H1 (cell line): ENCODE results near the gene ZFYVE21. TPM values are rescaled to one million over a fixed set of nuclear protein-coding genes. Genes with fewer than 3 reads are reported as not detected.

Experiments used
- CTCF ChIA-PET: fragments of 300-600 bp; sonication (Branson Sonifier 250); formaldehyde crosslinking; loops from one replicate; lab custom pipeline; 2021; ENCODE audit not compliant: partially characterized antibody; lab: Charles Lee
- POLR2A ChIA-PET: fragments of 300-600 bp; sonication (Branson Sonifier 250); formaldehyde crosslinking; loops from one replicate; lab custom pipeline; 2021; ENCODE audit warnings: inconsistent platforms; ENCODE audit not compliant: partially characterized antibody; lab: Charles Lee
- DNase-seq, 2 experiments: peaks; one replicate each; pipeline versions ENCODE4 v3.0.0 to v3.0.0-alpha.2; 2010 to 2022; ENCODE audit warnings: low spot score in 2 of 2, low read depth in 1 of 2, mixed read lengths in 1 of 2
- FAIRE-seq: peaks from 2 replicates; lab custom pipeline; 2011; peaks lifted over from hg19 to GRCh38; lab: Jason Lieb, UNC
- H2AFZ ChIP-seq: 2 replicates; pipeline ENCODE4 v1.8.1; 2012; ENCODE audit warnings: low read length, inconsistent platforms
- H2AK5ac ChIP-seq: 2 replicates; pipeline ENCODE4 v1.6.1; 2013; ENCODE audit warnings: low read depth, low read length
- H2BK120ac ChIP-seq: replicated peaks from 2 replicates; pipeline ENCODE3; 2013; ENCODE audit warnings: low read depth, low read length, inconsistent platforms
- H2BK12ac ChIP-seq: 2 replicates; pipeline ENCODE4 v1.6.1; 2013; ENCODE audit warnings: low read depth, low read length
- H2BK15ac ChIP-seq: 2 replicates; pipeline ENCODE4 v1.6.1; 2013; ENCODE audit warnings: low read length
- H2BK20ac ChIP-seq: 2 replicates; pipeline ENCODE4 v1.6.1; 2013; ENCODE audit warnings: low read length
- H2BK5ac ChIP-seq: 2 replicates; pipeline ENCODE4 v1.6.1; 2013; ENCODE audit warnings: low read depth, low read length
- H3K14ac ChIP-seq: 2 replicates; pipeline ENCODE4 v1.6.1; 2013; ENCODE audit warnings: inconsistent platforms; ENCODE audit not compliant: insufficient read length
- H3K18ac ChIP-seq: 2 replicates; pipeline ENCODE4 v1.6.1; 2013; ENCODE audit warnings: low read length; ENCODE audit errors: extremely low read depth
- H3K23ac ChIP-seq: 2 replicates; pipeline ENCODE4 v1.6.1; 2013; ENCODE audit warnings: inconsistent platforms; ENCODE audit not compliant: insufficient read length
- H3K23me2 ChIP-seq: 2 replicates; pipeline ENCODE4 v1.6.1; 2013; ENCODE audit warnings: low read depth, low read length
- H3K27ac ChIP-seq: 2 replicates; pipeline ENCODE4 v1.6.1; 2011; ENCODE audit warnings: low read depth, low read length, inconsistent platforms
- H3K27me3 ChIP-seq, 4 experiments: replicated peaks in 1 of 4; 1 replicate in 1 of 4; 2 replicates in 3 of 4; pipeline versions ENCODE4 v1.6.1 to v1.8.1; 2011 to 2013; ENCODE audit warnings: low read length in 3 of 4, mild to moderate bottlenecking in 3 of 4, inconsistent platforms in 2 of 4, mixed read lengths in 2 of 4, moderate library complexity in 1 of 4; ENCODE audit not compliant: control insufficient read depth in 3 of 4, insufficient read depth in 3 of 4; ENCODE audit errors: extremely low read depth in 1 of 4
- H3K36me3 ChIP-seq, 4 experiments: 2 replicates each; pipeline versions ENCODE4 v1.6.1 to v1.8.1; 2011 to 2013; ENCODE audit warnings: mild to moderate bottlenecking in 4 of 4, low read length in 3 of 4, moderate library complexity in 2 of 4, control low read depth in 1 of 4, inconsistent platforms in 1 of 4; ENCODE audit not compliant: insufficient read depth in 4 of 4, control insufficient read depth in 2 of 4
- H3K4ac ChIP-seq: replicated peaks from 2 replicates; pipeline ENCODE3; 2013; ENCODE audit warnings: low read length, low read depth, mixed read lengths, inconsistent platforms; ENCODE audit not compliant: insufficient read length
- H3K4me1 ChIP-seq, 4 experiments: replicated peaks in 1 of 4; 1 replicate in 1 of 4; 2 replicates in 3 of 4; pipeline versions ENCODE4 v1.6.1 to v1.8.1; 2011 to 2013; ENCODE audit warnings: low read length in 3 of 4, inconsistent platforms in 2 of 4, mixed read lengths in 1 of 4; ENCODE audit not compliant: insufficient read depth in 4 of 4, control insufficient read depth in 3 of 4
- H3K4me2 ChIP-seq, 2 experiments: 2 replicates each; pipeline versions ENCODE4 v1.6.1 to v1.8.1; 2011 to 2013; ENCODE audit warnings: low read depth in 2 of 2, low read length in 2 of 2, control low read depth in 1 of 2, inconsistent platforms in 1 of 2, mild to moderate bottlenecking in 1 of 2; ENCODE audit not compliant: insufficient read depth in 1 of 2
- H3K4me3 ChIP-seq, 4 experiments: fragments of 200-600, 300-600 bp in 1 of 4; sonication (generic), shearing (Covaris generic), sonication (Bioruptor Twin) in 1 of 4; 2 replicates each; pipeline versions ENCODE4 v1.5.1 to v1.8.1; 2011 to 2016; ENCODE audit warnings: low read length in 4 of 4, low read depth in 3 of 4, control low read depth in 2 of 4, inconsistent platforms in 2 of 4, mild to moderate bottlenecking in 2 of 4, mixed read lengths in 1 of 4, moderate library complexity in 1 of 4; ENCODE audit not compliant: insufficient read depth in 2 of 4; ENCODE audit errors: extremely low read depth in 1 of 4
- H3K56ac ChIP-seq: replicated peaks from 2 replicates; pipeline ENCODE3; 2013; ENCODE audit warnings: low read depth, mild to moderate bottlenecking, mixed read lengths, low read length, inconsistent platforms; ENCODE audit not compliant: insufficient read length
- H3K79me1 ChIP-seq: 2 replicates; pipeline ENCODE4 v1.6.1; 2013; ENCODE audit warnings: low read depth, low read length, control low read depth
- H3K79me2 ChIP-seq, 2 experiments: 2 replicates each; pipeline versions ENCODE4 v1.6.1 to v1.8.1; 2012 to 2013; ENCODE audit warnings: low read length in 2 of 2, mild to moderate bottlenecking in 2 of 2, inconsistent platforms in 1 of 2; ENCODE audit not compliant: insufficient read depth in 2 of 2, control insufficient read depth in 1 of 2
- H3K9ac ChIP-seq, 4 experiments: replicated peaks in 1 of 4; 1 replicate in 1 of 4; 2 replicates in 3 of 4; pipeline versions ENCODE4 v1.6.1 to v1.8.1; 2011 to 2013; ENCODE audit warnings: low read depth in 3 of 4, low read length in 3 of 4, control low read depth in 2 of 4, mild to moderate bottlenecking in 2 of 4, moderate library complexity in 2 of 4, inconsistent platforms in 1 of 4; ENCODE audit errors: extremely low read depth in 1 of 4
- H3K9me3 ChIP-seq, 2 experiments: 2 replicates each; pipeline versions ENCODE4 v1.6.1 to v1.8.1; 2012 to 2013; ENCODE audit warnings: mild to moderate bottlenecking in 2 of 2, moderate library complexity in 2 of 2, control low read depth in 1 of 2, inconsistent platforms in 1 of 2, low read depth in 1 of 2, low read length in 1 of 2, mixed read lengths in 1 of 2; ENCODE audit not compliant: insufficient read depth in 2 of 2
- H4K20me1 ChIP-seq, 2 experiments: replicated peaks in 1 of 2; 2 replicates each; pipeline versions ENCODE3 to v1.8.1; 2011 to 2013; ENCODE audit warnings: inconsistent platforms in 2 of 2, low read length in 2 of 2, mild to moderate bottlenecking in 1 of 2; ENCODE audit not compliant: insufficient read depth in 2 of 2, control insufficient read depth in 1 of 2
- H4K5ac ChIP-seq: 2 replicates; pipeline ENCODE4 v1.6.1; 2013; ENCODE audit warnings: low read length, low read depth, mixed read lengths, inconsistent platforms; ENCODE audit not compliant: insufficient read length
- H4K8ac ChIP-seq: 2 replicates; pipeline ENCODE4 v1.8.0; 2013; ENCODE audit warnings: mild to moderate bottlenecking, moderate library complexity, low read length, inconsistent platforms; ENCODE audit not compliant: insufficient read depth; ENCODE audit errors: extremely low read depth
- H4K91ac ChIP-seq: replicated peaks from 2 replicates; pipeline ENCODE3; 2013; ENCODE audit warnings: low read length, mixed read lengths, inconsistent platforms; ENCODE audit not compliant: insufficient read length
- CEBPB ChIP-seq: IDR thresholded peaks from 2 replicates; pipeline ENCODE4 v1.6.1; 2012; ENCODE audit warnings: low read depth, low read length
- CHD1 ChIP-seq: IDR thresholded peaks from 2 replicates; pipeline ENCODE4 v1.6.1; 2012; ENCODE audit warnings: low read depth, low read length, improper control_type of control experiment
- EZH2 ChIP-seq: fragments of 200-600 bp; sonication (generic); IDR thresholded peaks from 2 replicates; pipeline ENCODE4 v1.7.1; 2012; ENCODE audit warnings: low read depth, mild to moderate bottlenecking, moderate library complexity, low read length, inconsistent platforms; ENCODE audit not compliant: severe bottlenecking
- FOSL1 ChIP-seq: IDR thresholded peaks from 2 replicates; pipeline ENCODE4 v1.6.1; 2011; ENCODE audit warnings: mild to moderate bottlenecking, low read depth, low read length, moderate library complexity; ENCODE audit not compliant: insufficient read depth
- HDAC6 ChIP-seq: IDR thresholded peaks from one replicate; pipeline ENCODE4 v1.7.1; 2012; ENCODE audit warnings: low read depth, mild to moderate bottlenecking, inconsistent platforms, low read length, moderate library complexity
- KDM1A ChIP-seq: fragments of 200-600, 300-600 bp; sonication (generic); IDR thresholded peaks from 2 replicates; pipeline ENCODE4 v1.7.1; 2016; ENCODE audit warnings: mild to moderate bottlenecking, low read length, borderline replicate concordance
- KDM4A ChIP-seq: IDR thresholded peaks from one replicate; pipeline ENCODE4 v1.7.1; 2012; ENCODE audit warnings: low read depth, mild to moderate bottlenecking, moderate library complexity, low read length, inconsistent platforms; ENCODE audit not compliant: severe bottlenecking
- NRF1 ChIP-seq: IDR thresholded peaks from 2 replicates; pipeline ENCODE4 v1.6.1; 2011; ENCODE audit warnings: mild to moderate bottlenecking, low read depth, low read length, improper control_type of control experiment
- POLR2A ChIP-seq, 2 experiments: IDR thresholded peaks; 1 replicate in 1 of 2; 2 replicates in 1 of 2; pipeline ENCODE4 v1.6.1; 2011; ENCODE audit warnings: low read depth in 2 of 2, low read length in 2 of 2, mild to moderate bottlenecking in 2 of 2; ENCODE audit errors: control extremely low read depth in 1 of 2
- RNF2 ChIP-seq: fragments of 200-900, 300-1000 bp; sonication (generic); IDR thresholded peaks from 2 replicates; pipeline ENCODE4 v1.7.1; 2016; ENCODE audit warnings: borderline replicate concordance, low read depth, mild to moderate bottlenecking, antibody characterized with exemption, low read length; ENCODE audit not compliant: poor library complexity, severe bottlenecking; ENCODE audit errors: missing control alignments
- WGBS, 2 experiments: shearing (Covaris generic) in 1 of 2; methylation state at CpG; one replicate each; pipeline versions ENCODE4 v1.1.6 to v1.1.7; 2013 to 2015; ENCODE audit warnings: low lambda C conversion rate in 2 of 2, mixed read lengths in 2 of 2, inconsistent platforms in 1 of 2, low coverage in 1 of 2, missing lambda C conversion rate in 1 of 2; ENCODE audit not compliant: insufficient replicate concordance in 2 of 2, insufficient coverage in 1 of 2, insufficient read length in 1 of 2; ENCODE audit errors: extremely low coverage in 1 of 2, missing lambda C conversion rate in 1 of 2; 5-methylcytosine and 5-hydroxymethylcytosine counted together
- polyA plus RNA-seq, 7 experiments: library from polyadenylated mRNA; depleted of rRNA in 3 of 7; stranded (reverse) in 5 of 7; unstranded in 2 of 7; fragments of >200 nt in 5 of 7; fragments of 200-250 nt in 2 of 7; gene quantifications; 1 replicate in 5 of 7; 2 replicates in 1 of 7; 4 replicates in 1 of 7; pipeline versions ENCODE4 v1.2.1 to v1.2.3, GENCODE V29; 2011 to 2013; ENCODE audit warnings: missing spikeins in 2 of 7, mixed read lengths in 2 of 7
- total RNA-seq: library from RNA; stranded (reverse); fragmentation: NEBNext Ultra II Directional; extraction: Animal tissue kit (Norgen Biotek cat#: 25700); gene quantifications from 2 replicates; pipeline ENCODE4 v1.2.1, GENCODE V29; 2021
- TF ChIP-seq, protein P1 (sequence below): IDR thresholded peaks from 2 replicates; pipeline ENCODE4 v1.6.1; 2012; ENCODE audit warnings: inconsistent platforms

ZFYVE21 gene
- total and polyA plus RNA-seq, 2 of the 8 experiments (the other 6 are each of a cell fraction or from before 2014, with no cell fraction given) = 53.4 to 127 TPM

DNA sequence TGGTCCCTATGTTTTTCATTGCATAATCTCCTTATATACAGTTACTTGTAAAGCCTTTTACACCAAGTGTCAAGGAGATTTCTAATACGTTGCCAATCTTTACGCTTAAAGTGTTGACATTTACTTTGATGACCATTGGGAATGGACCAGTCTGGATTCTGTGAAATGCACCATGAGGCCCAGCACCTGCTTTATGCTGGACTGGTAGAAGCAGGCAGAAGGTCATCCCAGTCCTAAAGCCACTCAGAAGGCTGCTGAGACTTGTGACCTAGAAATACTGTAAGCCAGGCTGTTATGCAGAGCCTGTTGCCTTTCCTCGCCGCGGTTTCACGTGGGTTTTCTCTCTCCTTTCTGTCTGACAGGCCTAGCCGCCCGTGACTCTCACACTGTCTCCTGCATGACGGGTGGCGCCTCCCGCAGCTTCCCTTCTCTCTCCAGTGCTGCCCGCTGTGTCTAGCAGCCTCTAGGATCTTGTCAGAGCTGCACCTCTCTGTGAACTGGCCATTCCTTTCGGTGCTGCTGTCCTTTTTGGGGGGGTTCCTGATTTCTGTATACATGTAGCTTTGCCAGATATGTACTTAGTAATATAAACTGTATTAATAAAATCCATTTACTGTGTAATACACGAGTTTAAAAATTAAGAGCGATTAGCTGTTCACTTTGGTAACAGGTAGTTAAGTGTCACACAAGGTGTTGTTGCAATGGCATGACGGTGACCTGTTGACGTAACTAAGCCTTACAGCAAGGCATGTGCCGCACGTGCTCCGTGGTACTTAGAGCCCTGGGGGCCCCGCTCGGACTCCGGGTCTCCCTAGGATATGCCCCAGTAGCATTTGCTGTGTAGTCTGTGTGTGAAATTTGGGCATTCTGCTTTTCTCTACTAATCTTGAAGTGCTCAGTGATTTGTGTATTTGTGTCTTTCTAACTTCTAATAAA, 30.1 kb upstream of the ZFYVE21 start:
- H4K20me1 ChIP-seq = peaks cover 10 to 14% of the 10 kb centered on the region in 2 experiments
- CTCF ChIA-PET = interaction anchor here (1.2 kb wide), 1 partner anchor 28 kb away, joined by 3 read pairs; no protein-coding TSS in a partner anchor
- H2BK12ac ChIP-seq = no peak overlapping the region
- TF ChIP-seq FOSL1 (no peak), KDM1A (no peak), POLR2A (IDR thresholded peaks at IDR 0.05; ENCODE audit: control extremely low read depth in 1 of 2, low read depth in 2 of 2, low read length in 2 of 2) (no peak), CHD1 (no peak), HDAC6 (no peak), CEBPB (no peak), NRF1 (no peak), RNF2 (no peak), KDM4A (no peak), EZH2 (no peak)
- TF ChIP-seq, protein P1, sequence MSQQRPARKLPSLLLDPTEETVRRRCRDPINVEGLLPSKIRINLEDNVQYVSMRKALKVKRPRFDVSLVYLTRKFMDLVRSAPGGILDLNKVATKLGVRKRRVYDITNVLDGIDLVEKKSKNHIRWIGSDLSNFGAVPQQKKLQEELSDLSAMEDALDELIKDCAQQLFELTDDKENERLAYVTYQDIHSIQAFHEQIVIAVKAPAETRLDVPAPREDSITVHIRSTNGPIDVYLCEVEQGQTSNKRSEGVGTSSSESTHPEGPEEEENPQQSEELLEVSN = no peak

More for the DNA sequence above, 30.1 kb upstream of the ZFYVE21 start:
- H2BK120ac ChIP-seq = no peak overlapping the region
- peaks cover 0 to 3% (median 0%) of the 10 kb centered on the region in 4 experiments; a peak in 1 of 7 replicates for H3K4me1 ChIP-seq
- no peak overlapping the region for H2AK5ac ChIP-seq
- H3K27ac ChIP-seq = no peak overlapping the region
- no peak overlapping the region for H3K4me2 ChIP-seq
- H4K91ac ChIP-seq = no peak overlapping the region
- H3K79me2 ChIP-seq = peaks cover 0 to 3% of the 10 kb centered on the region in 2 experiments; a peak in 1 of 4 replicates
- H3K56ac ChIP-seq = no peak overlapping the region
- no peak overlapping the region for H2BK5ac ChIP-seq
- DNase-seq (no peak), FAIRE-seq (no peak)
- no peak overlapping the region for H4K5ac ChIP-seq
- WGBS, 2 experiments = 97% methylated on average over 23 of the region's 23 CpGs; no CpG with 5 or more reads in 1 of the 2 experiments
- no peak overlapping the region for H3K4me3 ChIP-seq
- no peaks in the 10 kb centered on the region for H3K23me2 ChIP-seq
- H4K8ac ChIP-seq = no peak overlapping the region
- H3K23ac ChIP-seq = no peak overlapping the region
- H2AFZ ChIP-seq = no peak overlapping the region
- H2BK15ac ChIP-seq = no peak overlapping the region
- H3K79me1 ChIP-seq = peaks cover 8% of the 10 kb centered on the region
- no peak overlapping the region for H3K4ac ChIP-seq
- POLR2A ChIA-PET = interaction anchor here (1.6 to 2.0 kb wide), 2 partner anchors 8 to 15 kb away, joined by 4 to 6 read pairs; no protein-coding TSS in a partner anchor
- H3K18ac ChIP-seq = no peak overlapping the region
- H3K9me3 ChIP-seq = no peaks in the 10 kb centered on the region
- H3K9ac ChIP-seq = no peak overlapping the region
- H3K27me3 ChIP-seq = no peaks in the 10 kb centered on the region
- H3K36me3 ChIP-seq = peaks cover 15 to 64% (median 28%) of the 10 kb centered on the region in 4 experiments
- no peak overlapping the region for H3K14ac ChIP-seq
- H2BK20ac ChIP-seq = no peak overlapping the region
